ENCODE results near the gene LRRFIP1. TPM values are rescaled to one million over a fixed set of nuclear protein-coding genes. Genes with fewer than 3 reads are reported as not detected.

The LRRFIP1 gene
- polyA plus RNA-seq, 1 of the 3 experiments (the other 2 are of a cell fraction), result 47.3 TPM

- Histone ChIP-seq H3K4me2 (no peak overlapping the region), H3K4me1 (ENCODE audit: control insufficient read depth in 1 of 2, insufficient read depth in 2 of 2, low read depth in 1 of 2, low read length in 1 of 2) (peaks cover 7 to 21% of the 10 kb centered on the region in 2 experiments; a peak in 1 of 4 replicates), H3K9ac (no peak overlapping the region), H3K9me2 (no peaks in the 10 kb centered on the region), H3K9me3 (no peaks in the 10 kb centered on the region), H2AFZ (ENCODE audit: low read depth) (no peak overlapping the region), H3K4me3 (ENCODE audit: low read depth in 2 of 2, low read length in 1 of 2) (no peak overlapping the region), H3K27me3 (ENCODE audit: insufficient read depth) (no peaks in the 10 kb centered on the region), H3K79me2 (ENCODE audit: insufficient read depth) (no peaks in the 10 kb centered on the region), H4K20me1 (ENCODE audit: insufficient read depth) (no peaks in the 10 kb centered on the region), H3K27ac (ENCODE audit: low read depth in 2 of 2, low read length in 1 of 2) (no peak overlapping the region), H3K36me3 (replicated peaks in 1 of 2; ENCODE audit: control insufficient read depth in 1 of 2, insufficient read depth in 2 of 2, low read length in 1 of 2) (no peaks in the 10 kb centered on the region), H3F3A (replicated peaks; ENCODE audit: insufficient read depth) (peaks cover 2% of the 10 kb centered on the region)
- TF ChIP-seq TCF12 (IDR thresholded peaks at IDR 0.05), result no peak
- no peak for TF ChIP-seq JUND (IDR thresholded peaks at IDR 0.05)
- TF ChIP-seq RXRA (IDR thresholded peaks at IDR 0.05; ENCODE audit: borderline replicate concordance, low read depth), result no peak
- no peak for TF ChIP-seq NFIC (IDR thresholded peaks at IDR 0.05; ENCODE audit: borderline replicate concordance)
- TF ChIP-seq RCOR1 (IDR thresholded peaks at IDR 0.05; ENCODE audit: low read length), result no peak
- TF ChIP-seq CHD2 (IDR thresholded peaks at IDR 0.05; ENCODE audit: low read length, partially characterized antibody), result no peak
- 88% methylated on average over 10 of the region's 15 CpGs for WGBS (ENCODE audit: low lambda C conversion rate)
- POLR2A ChIA-PET, result no interaction called here
- CTCF ChIA-PET, result interaction anchor here (0.7 to 8.6 kb wide), 7 partner anchors 14 to 500 kb away, joined by 3 to 81 read pairs (median 31); partner anchors contain the start of gene COPS8
- DNase-seq, result no peak
Observed at GRCh38 chr2:237585590-237586221, 41.7 kb upstream of the LRRFIP1 start.

- H2AFZ ChIP-seq (ENCODE audit: low read depth), result no peak overlapping the region
- H3K27ac ChIP-seq (ENCODE audit: low read depth in 2 of 2, low read length in 1 of 2), result no peak overlapping the region
- H3K9ac ChIP-seq, result no peak overlapping the region
- H3F3A ChIP-seq (replicated peaks; ENCODE audit: insufficient read depth), result peaks cover 3% of the 10 kb centered on the region
- no peaks in the 10 kb centered on the region for H3K79me2 ChIP-seq (ENCODE audit: insufficient read depth)
- ChIA-PET POLR2A (no interaction called here), CTCF (interaction anchor here (1.4 to 8.6 kb wide), 2 partner anchors 16 to 75 kb away, joined by 3 to 81 read pairs; no protein-coding TSS in a partner anchor)
- no peaks in the 10 kb centered on the region for H3K9me2 ChIP-seq
- H4K20me1 ChIP-seq (ENCODE audit: insufficient read depth), result no peaks in the 10 kb centered on the region
- no peaks in the 10 kb centered on the region for H3K36me3 ChIP-seq (replicated peaks in 1 of 2; ENCODE audit: control insufficient read depth in 1 of 2, insufficient read depth in 2 of 2, low read length in 1 of 2)
- no peak overlapping the region for H3K4me3 ChIP-seq (ENCODE audit: low read depth in 2 of 2, low read length in 1 of 2)
- no peaks in the 10 kb centered on the region for H3K27me3 ChIP-seq (ENCODE audit: insufficient read depth)
- H3K4me1 ChIP-seq (ENCODE audit: control insufficient read depth in 1 of 2, insufficient read depth in 2 of 2, low read depth in 1 of 2, low read length in 1 of 2), result peaks cover 8 to 10% of the 10 kb centered on the region in 2 experiments; a peak in 1 of 4 replicates
- no peak overlapping the region for H3K4me2 ChIP-seq
- no peaks in the 10 kb centered on the region for H3K9me3 ChIP-seq
- 95% methylated on average over 9 of the region's 9 CpGs for WGBS (ENCODE audit: low lambda C conversion rate)
- no peak for DNase-seq
- TF ChIP-seq TEAD4 (IDR thresholded peaks at IDR 0.05; ENCODE audit: borderline replicate concordance, insufficient read depth), result no peak
- TF ChIP-seq GABPA (IDR thresholded peaks at IDR 0.05; ENCODE audit: low read depth), result no peak
- TF ChIP-seq FOXJ3 (CRISPR knock-in tag; IDR thresholded peaks at IDR 0.05), result no peak
- no peak for TF ChIP-seq MXI1 (IDR thresholded peaks at IDR 0.05; ENCODE audit: low read depth, low read length)
Observed at GRCh38 chr2:237588044-237588696, 39.2 kb upstream of the LRRFIP1 start.

Measured in SK-N-SH (cell line).